B cell (primary cell): Measurements from ENCODE around the gene BIRC7. TPM values are rescaled to one million over a fixed set of nuclear protein-coding genes. Genes with fewer than 3 reads are reported as not detected.

Experiments
- ATAC-seq: fragments of 200-7000 bp; cut with Tn5 transposase; one replicate; pipeline ENCODE4 v1.10.0; 2021; ENCODE audit warnings: low read depth, mild to moderate bottlenecking, moderate number of reproducible peaks, moderate library complexity
- CTCF ChIA-PET: fragments of 350-600 bp; sonication (Branson Sonifier 250); formaldehyde crosslinking; loops from one replicate; lab custom pipeline; 2021; ENCODE audit warnings: antibody characterized with exemption, inconsistent platforms; lab: Charles Lee
- POLR2A ChIA-PET: fragments of 350-600 bp; sonication (Branson Sonifier 250); formaldehyde crosslinking; loops from one replicate; lab custom pipeline; 2021; ENCODE audit warnings: antibody characterized with exemption; lab: Charles Lee
- DNase-seq: peaks from one replicate; pipeline ENCODE4 v3.0.0; 2013
- H2AFZ ChIP-seq: 2 replicates; pipeline ENCODE4 v1.6.1; 2012; ENCODE audit warnings: mild to moderate bottlenecking, low read depth, low read length; ENCODE audit not compliant: insufficient read depth, poor library complexity, severe bottlenecking
- H3K27ac ChIP-seq, 2 donors: 1 replicate in 1 of 2; 2 replicates in 1 of 2; pipeline ENCODE4 v1.5.1; 2012 to 2013; ENCODE audit warnings: low read length in 2 of 2, mild to moderate bottlenecking in 2 of 2, moderate library complexity in 1 of 2
- H3K27me3 ChIP-seq, 4 experiments: fragments of 200-600 bp in 1 of 4; sonication (generic) in 1 of 4; replicated peaks in 1 of 4; 1 replicate in 2 of 4; 2 replicates in 2 of 4; pipeline versions ENCODE4 v1.6.1 to v1.7.0; 2013 to 2016; ENCODE audit warnings: low read length in 3 of 4, mild to moderate bottlenecking in 2 of 4, mixed read lengths in 1 of 4, moderate library complexity in 1 of 4; ENCODE audit not compliant: insufficient read depth in 4 of 4, control insufficient read depth in 3 of 4; ENCODE audit errors: control extremely low read depth in 1 of 4
- H3K36me3 ChIP-seq, 2 experiments: replicated peaks in 1 of 2; 1 replicate in 1 of 2; 2 replicates in 1 of 2; pipeline versions ENCODE4 v1.6.1 to v1.7.1; 2013; ENCODE audit warnings: low read length in 1 of 2; ENCODE audit not compliant: insufficient read depth in 2 of 2, control insufficient read depth in 1 of 2; ENCODE audit errors: control extremely low read depth in 1 of 2, extremely low read depth in 1 of 2
- H3K4me1 ChIP-seq, 2 donors: fragments of 200-600 bp in 1 of 2; sonication (generic) in 1 of 2; 1 replicate in 1 of 2; 2 replicates in 1 of 2; pipeline versions ENCODE4 v1.5.1 to v1.6.1; 2013 to 2017; ENCODE audit warnings: low read length in 2 of 2; ENCODE audit not compliant: control insufficient read depth in 2 of 2, insufficient read depth in 2 of 2
- H3K4me2 ChIP-seq: replicated peaks from 2 replicates; pipeline ENCODE3; 2012; ENCODE audit warnings: mild to moderate bottlenecking, low read depth, low read length; ENCODE audit not compliant: poor library complexity, severe bottlenecking
- H3K4me3 ChIP-seq, 5 experiments: fragments of 200-600 bp in 1 of 5; sonication (generic) in 1 of 5; 1 replicate in 3 of 5; 2 replicates in 2 of 5; pipeline versions ENCODE4 v1.5.1 to v1.7.0; 2011 to 2016; ENCODE audit warnings: low read length in 4 of 5, mild to moderate bottlenecking in 4 of 5, low read depth in 2 of 5, control low read depth in 1 of 5, moderate library complexity in 1 of 5; ENCODE audit not compliant: insufficient read depth in 1 of 5; ENCODE audit errors: control extremely low read depth in 1 of 5, extremely low read depth in 1 of 5
- H3K79me2 ChIP-seq: fragments of 200-600 bp; sonication (generic); one replicate; pipeline ENCODE4 v1.6.0; 2016; ENCODE audit warnings: low read length; ENCODE audit not compliant: control insufficient read depth, insufficient read depth
- H3K9ac ChIP-seq: fragments of 200-600 bp; sonication (generic); 2 replicates; pipeline ENCODE4 v1.6.1; 2017; ENCODE audit warnings: mild to moderate bottlenecking, low read length, moderate library complexity
- H3K9me3 ChIP-seq, 3 donors: one replicate each; pipeline versions ENCODE4 v1.6.1 to v1.7.1; 2013; ENCODE audit warnings: low read length in 2 of 3; ENCODE audit not compliant: control insufficient read depth in 2 of 3, insufficient read depth in 1 of 3; ENCODE audit errors: control extremely low read depth in 1 of 3
- H4K20me1 ChIP-seq: 2 replicates; pipeline ENCODE4 v1.6.0; 2012; ENCODE audit warnings: mild to moderate bottlenecking, low read length; ENCODE audit not compliant: insufficient read depth, control insufficient read depth, poor library complexity, severe bottlenecking
- H3K27ac Mint-ChIP-seq: one replicate; pipeline ENCODE4 v1.8.0; 2021; ENCODE audit warnings: mixed read lengths
- H3K27me3 Mint-ChIP-seq: one replicate; pipeline ENCODE4 v1.8.0; 2021; ENCODE audit warnings: mixed read lengths
- H3K4me1 Mint-ChIP-seq: one replicate; pipeline ENCODE4 v1.8.0; 2021; ENCODE audit warnings: mixed read lengths
- H3K4me3 Mint-ChIP-seq: one replicate; pipeline ENCODE4 v1.8.0; 2021; ENCODE audit warnings: mixed read lengths
- H3K9me3 Mint-ChIP-seq: one replicate; pipeline ENCODE4 v1.8.0; 2022; ENCODE audit warnings: mixed read lengths; ENCODE audit not compliant: insufficient read depth
- EZH2 ChIP-seq: IDR thresholded peaks from 2 replicates; pipeline ENCODE4 v1.6.1; 2012; ENCODE audit warnings: borderline replicate concordance, low read depth, mild to moderate bottlenecking, moderate library complexity, low read length; ENCODE audit not compliant: insufficient read depth, poor library complexity, severe bottlenecking
- WGBS: methylation state at CpG from one replicate; pipeline ENCODE4 v1.1.5; 2013; ENCODE audit warnings: missing lambda C conversion rate; ENCODE audit not compliant: insufficient coverage; 5-methylcytosine and 5-hydroxymethylcytosine counted together
- intact Hi-C: fragments of 100-400 bp; cut with micrococcal nuclease; formaldehyde crosslinking; loops from one replicate; pipeline ENCODE4 v1.10.0; 2022
- polyA plus RNA-seq: library from polyadenylated mRNA; depleted of rRNA; stranded (reverse); fragments of >200 nt; gene quantifications from 2 replicates; pipeline ENCODE4 v1.2.3, GENCODE V29; 2012
- total RNA-seq, 2 donors: library from RNA; stranded (reverse); fragments of 120-200 nt in 1 of 2; gene quantifications; 1 replicate in 1 of 2; 2 replicates in 1 of 2; pipeline versions ENCODE4 v1.2.3 to v1.2.4, GENCODE V29; 2013 to 2022
- TF ChIP-seq, protein P1 (sequence below): fragments of 200-600 bp; IDR thresholded peaks from one replicate; pipeline ENCODE4 v1.8.0; 2022; ENCODE audit warnings: antibody characterized with exemption, mild to moderate bottlenecking

Gene BIRC7
- total and polyA plus RNA-seq, 2 donors (not counting 1 experiment from before 2014, with no cell fraction given) = 0.12 TPM; not detected in 1

DNA sequence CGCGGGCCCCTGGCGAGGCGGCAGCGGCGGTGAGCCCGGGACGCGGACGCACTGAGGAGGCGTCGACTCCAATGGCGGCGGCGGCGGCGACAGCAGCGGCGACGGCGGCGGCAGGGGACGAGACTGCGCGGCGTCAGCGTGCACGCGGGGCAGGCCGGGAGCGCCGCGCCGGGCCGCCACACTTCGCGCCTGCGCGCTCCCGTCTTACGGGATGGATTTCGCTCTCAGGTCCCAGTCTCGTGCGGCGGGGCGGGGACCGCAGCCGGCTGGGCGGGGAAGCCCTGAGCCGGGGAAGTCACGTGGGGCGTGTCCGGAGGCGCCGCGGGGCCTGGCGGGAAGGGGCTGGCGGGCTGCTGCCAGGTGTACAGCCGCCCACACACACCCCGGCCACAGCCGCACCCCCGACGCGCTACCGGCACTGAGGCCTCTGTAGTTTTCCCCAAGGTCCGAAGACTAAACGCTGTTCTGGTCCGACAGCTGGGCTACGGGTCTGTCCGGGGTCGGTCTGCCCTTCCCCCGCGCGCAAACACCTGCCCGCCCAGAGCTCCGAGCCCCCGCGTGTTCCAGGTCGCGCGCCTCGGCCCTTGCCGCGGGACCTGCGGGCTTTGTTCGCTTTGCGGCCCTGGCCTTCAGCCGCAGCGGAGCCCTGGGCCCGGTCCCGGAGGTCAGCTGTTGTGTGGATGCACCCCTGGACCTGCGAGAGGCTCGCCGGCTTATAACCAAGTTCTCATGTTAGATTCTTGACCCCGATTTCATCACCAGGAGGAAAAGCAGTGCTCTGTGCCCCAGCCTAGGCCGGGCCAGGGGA lies 19.5 kb upstream of the BIRC7 start, which contains the start of gene YTHDF1:
YTHDF1 (minus strand) TSS at position 91 of the 808 bp plus-strand sequence. CDS start 239 bp downstream, outside the sequence.
- intact Hi-C loops = loop anchor here (1.0 to 5.0 kb wide), 2 partner anchors 37 to 289 kb away; partner anchors contain the start of gene DIDO1
- POLR2A ChIA-PET = no interaction called here

More for the DNA sequence above, 19.5 kb upstream of the BIRC7 start, which contains the start of gene YTHDF1:
- H3K79me2 ChIP-seq = peaks cover 49% of the 10 kb centered on the region
- peaks cover 37% of the 10 kb centered on the region for H3K4me1 Mint-ChIP-seq
- peaks cover 34% of the 10 kb centered on the region for H4K20me1 ChIP-seq
- peak within 1 kb of the TSS; percentile 82 for H3K9ac ChIP-seq
- peak within 1 kb of the TSS; percentile 88 for H3K4me3 Mint-ChIP-seq
- H3K9me3 Mint-ChIP-seq = no peaks in the 10 kb centered on the region
- peak within 1 kb of the TSS; percentile 52 to 88 for H3K27ac ChIP-seq
- peaks cover 0 to 27% of the 10 kb centered on the region in 2 experiments for H3K36me3 ChIP-seq
- H3K27me3 Mint-ChIP-seq = peaks cover 8% of the 10 kb centered on the region
- H2AFZ ChIP-seq = peak within 1 kb of the TSS; percentile 75
- peaks cover 16 to 30% of the 10 kb centered on the region in 2 donors for H3K4me1 ChIP-seq
- CTCF ChIA-PET = no interaction called here
- TF ChIP-seq, protein P1, sequence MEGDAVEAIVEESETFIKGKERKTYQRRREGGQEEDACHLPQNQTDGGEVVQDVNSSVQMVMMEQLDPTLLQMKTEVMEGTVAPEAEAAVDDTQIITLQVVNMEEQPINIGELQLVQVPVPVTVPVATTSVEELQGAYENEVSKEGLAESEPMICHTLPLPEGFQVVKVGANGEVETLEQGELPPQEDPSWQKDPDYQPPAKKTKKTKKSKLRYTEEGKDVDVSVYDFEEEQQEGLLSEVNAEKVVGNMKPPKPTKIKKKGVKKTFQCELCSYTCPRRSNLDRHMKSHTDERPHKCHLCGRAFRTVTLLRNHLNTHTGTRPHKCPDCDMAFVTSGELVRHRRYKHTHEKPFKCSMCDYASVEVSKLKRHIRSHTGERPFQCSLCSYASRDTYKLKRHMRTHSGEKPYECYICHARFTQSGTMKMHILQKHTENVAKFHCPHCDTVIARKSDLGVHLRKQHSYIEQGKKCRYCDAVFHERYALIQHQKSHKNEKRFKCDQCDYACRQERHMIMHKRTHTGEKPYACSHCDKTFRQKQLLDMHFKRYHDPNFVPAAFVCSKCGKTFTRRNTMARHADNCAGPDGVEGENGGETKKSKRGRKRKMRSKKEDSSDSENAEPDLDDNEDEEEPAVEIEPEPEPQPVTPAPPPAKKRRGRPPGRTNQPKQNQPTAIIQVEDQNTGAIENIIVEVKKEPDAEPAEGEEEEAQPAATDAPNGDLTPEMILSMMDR = no peak
- no peak for TF ChIP-seq EZH2
- ATAC-seq = peak; percentile 91
- H3K4me2 ChIP-seq = peak within 1 kb of the TSS; percentile 85
- H3K9me3 ChIP-seq = no peaks in the 10 kb centered on the region
- H3K4me3 ChIP-seq = peak within 1 kb of the TSS in 4 of 5 experiments; percentile 57 to 80 (median 71)
- H3K27ac Mint-ChIP-seq = peak within 1 kb of the TSS; percentile 88
- peak; percentile 98 for DNase-seq
- H3K27me3 ChIP-seq = peaks cover 0 to 7% (median 0%) of the 10 kb centered on the region in 4 experiments
- 2% methylated on average over 96 of the region's 96 CpGs for WGBS
